Activated CD8-positive, alpha-beta memory T cell treated with anti-CD3 and anti-CD28 coated beads, Interleukin-2, amount 10 ng/mL, durations not matched to agents 7 days and 5 days (primary cell): ENCODE data around the gene HRCT1. TPM values are rescaled to one million over a fixed set of nuclear protein-coding genes. Genes with fewer than 3 reads are reported as not detected.

Experiments
- ATAC-seq: fragments of 150-1000 bp; cut with Tn5 transposase; one replicate; pipeline ENCODE4 v1.10.0; 2021; ENCODE audit warnings: moderate library complexity
- CTCF ChIA-PET: fragments of 350-600 bp; sonication (Branson Sonifier 250); formaldehyde crosslinking; loops from one replicate; lab custom pipeline; 2021; ENCODE audit warnings: antibody characterized with exemption; lab: Charles Lee
- DNase-seq: peaks from one replicate; pipeline ENCODE4 v3.0.0-alpha.2; 2020
- H3K27ac Mint-ChIP-seq: one replicate; pipeline ENCODE4 v1.8.0; 2021; ENCODE audit warnings: mild to moderate bottlenecking, mixed read lengths
- H3K27me3 Mint-ChIP-seq: one replicate; pipeline ENCODE4 v1.8.0; 2021; ENCODE audit warnings: mixed read lengths
- H3K36me3 Mint-ChIP-seq: one replicate; pipeline ENCODE4 v1.8.0; 2021; ENCODE audit warnings: mild to moderate bottlenecking, mixed read lengths
- H3K4me1 Mint-ChIP-seq: one replicate; pipeline ENCODE4 v1.8.0; 2021; ENCODE audit warnings: mixed read lengths
- H3K4me3 Mint-ChIP-seq: one replicate; pipeline ENCODE4 v1.8.0; 2021; ENCODE audit warnings: mild to moderate bottlenecking, moderate library complexity, mixed read lengths
- H3K9me3 Mint-ChIP-seq: one replicate; pipeline ENCODE4 v1.8.0; 2022; ENCODE audit warnings: low read depth, mixed read lengths
- total RNA-seq, 2 experiments: library from RNA; stranded (reverse); gene quantifications; one replicate each; pipeline ENCODE4 v1.2.3, GENCODE V29; 2021

Gene HRCT1
- not detected for total RNA-seq

GRCh38 chr9:35905912-35906679, at the start of gene HRCT1:
Gene HRCT1 (plus strand): TSS chr9:35906202. CDS start chr9:35906288, 86 bp downstream.
- no peaks in the 10 kb centered on the region for H3K9me3 Mint-ChIP-seq
- peaks cover 8% of the 10 kb centered on the region for H3K27me3 Mint-ChIP-seq
- DNase-seq (no peak), ATAC-seq (no peak)
- peaks cover 14% of the 10 kb centered on the region for H3K4me1 Mint-ChIP-seq
- H3K27ac Mint-ChIP-seq: no peak within 1 kb of the TSS
- CTCF ChIA-PET: interaction anchor here (0.8 to 1.3 kb wide), 2 partner anchors 49 to 261 kb away, joined by 3 read pairs; no protein-coding TSS in a partner anchor
- H3K36me3 Mint-ChIP-seq: no peaks in the 10 kb centered on the region
- H3K4me3 Mint-ChIP-seq: no peak within 1 kb of the TSS

GRCh38 chr9:35856206-35856605, 49.8 kb upstream of the HRCT1 start:
- DNase-seq (no peak), ATAC-seq (no peak)
- Mint-ChIP-seq H3K4me3 (no peak overlapping the region), H3K27me3 (no peaks in the 10 kb centered on the region), H3K36me3 (no peaks in the 10 kb centered on the region), H3K4me1 (no peaks in the 10 kb centered on the region), H3K27ac (no peak overlapping the region), H3K9me3 (no peaks in the 10 kb centered on the region)
- CTCF ChIA-PET: interaction anchor here (0.7 kb wide), 1 partner anchor 22 kb away, joined by 3 read pairs; no protein-coding TSS in a partner anchor

GRCh38 chr9:35856882-35857281, 49.1 kb upstream of the HRCT1 start:
- Mint-ChIP-seq H3K36me3 (no peaks in the 10 kb centered on the region), H3K4me1 (no peaks in the 10 kb centered on the region), H3K4me3 (no peak overlapping the region), H3K27me3 (no peaks in the 10 kb centered on the region), H3K9me3 (no peaks in the 10 kb centered on the region), H3K27ac (no peak overlapping the region)
- ATAC-seq (no peak), DNase-seq (no peak)
- CTCF ChIA-PET: interaction anchor here (0.7 to 1.5 kb wide), 2 partner anchors 21 to 31 kb away, joined by 3 to 4 read pairs; no protein-coding TSS in a partner anchor

DNA sequence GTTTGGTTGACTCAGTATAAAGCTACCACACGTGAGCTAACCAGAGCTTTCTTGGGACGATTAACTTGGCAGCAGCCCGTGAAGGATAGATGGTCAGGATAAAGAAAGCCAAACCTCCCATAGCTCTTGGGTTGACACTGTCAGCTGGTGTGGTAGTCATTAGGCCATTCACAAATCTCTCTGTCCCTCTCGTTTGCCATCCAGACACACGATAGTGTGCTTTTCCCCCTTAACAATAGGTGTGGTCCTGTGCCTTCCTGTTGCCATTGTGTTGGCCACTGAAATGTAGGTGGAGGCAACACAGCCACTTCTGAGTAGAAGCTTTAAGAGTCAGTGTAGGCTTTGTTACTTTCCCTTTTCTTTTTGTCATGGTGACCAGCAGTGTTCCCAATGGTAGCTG, 47.5 kb upstream of the HRCT1 start:
- ATAC-seq (no peak), DNase-seq (no peak)
- no peaks in the 10 kb centered on the region for H3K4me1 Mint-ChIP-seq
- H3K9me3 Mint-ChIP-seq: no peaks in the 10 kb centered on the region
- CTCF ChIA-PET: interaction anchor here (1.2 to 1.3 kb wide), 2 partner anchors 68 to 70 kb away, joined by 3 read pairs; no protein-coding TSS in a partner anchor
- no peak overlapping the region for H3K27ac Mint-ChIP-seq
- H3K36me3 Mint-ChIP-seq: no peaks in the 10 kb centered on the region
- no peaks in the 10 kb centered on the region for H3K27me3 Mint-ChIP-seq
- H3K4me3 Mint-ChIP-seq: no peak overlapping the region

- H3K36me3 Mint-ChIP-seq: no peaks in the 10 kb centered on the region
- no peak for ATAC-seq
- no peak overlapping the region for H3K4me3 Mint-ChIP-seq
- H3K27ac Mint-ChIP-seq: no peak overlapping the region
- no peaks in the 10 kb centered on the region for H3K9me3 Mint-ChIP-seq
- no peaks in the 10 kb centered on the region for H3K4me1 Mint-ChIP-seq
- no peaks in the 10 kb centered on the region for H3K27me3 Mint-ChIP-seq
- CTCF ChIA-PET: interaction anchor here (0.9 to 1.3 kb wide), 2 partner anchors 69 to 307 kb away, joined by 3 read pairs; no protein-coding TSS in a partner anchor
- DNase-seq: peak; percentile 40
Measured at GRCh38 chr9:35859310-35859989, 46.6 kb upstream of the HRCT1 start.

DNA sequence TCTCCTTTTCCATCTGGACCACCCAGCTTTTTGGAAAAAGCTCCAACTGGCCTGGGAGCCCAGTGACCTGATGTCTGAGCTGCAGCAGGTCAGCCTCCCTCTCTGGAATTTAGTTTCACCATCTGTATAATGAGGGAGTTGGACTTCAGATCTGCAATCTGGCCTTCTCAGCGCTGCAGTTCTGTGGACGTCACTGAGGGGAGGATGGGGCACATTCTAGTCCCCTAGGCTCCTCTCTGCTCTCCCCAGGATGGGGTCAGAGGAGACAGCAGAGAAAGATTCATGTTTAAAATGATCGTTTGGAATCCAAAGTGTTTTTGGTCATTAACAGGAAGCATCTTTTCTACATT, 46.0 kb upstream of the HRCT1 start:
- ATAC-seq (no peak), DNase-seq (no peak)
- no peaks in the 10 kb centered on the region for H3K9me3 Mint-ChIP-seq
- no peak overlapping the region for H3K4me3 Mint-ChIP-seq
- no peaks in the 10 kb centered on the region for H3K36me3 Mint-ChIP-seq
- CTCF ChIA-PET: interaction anchor here (0.9 kb wide), 1 partner anchor 307 kb away, joined by 3 read pairs; no protein-coding TSS in a partner anchor
- no peaks in the 10 kb centered on the region for H3K4me1 Mint-ChIP-seq
- H3K27me3 Mint-ChIP-seq: no peaks in the 10 kb centered on the region
- no peak overlapping the region for H3K27ac Mint-ChIP-seq

DNA sequence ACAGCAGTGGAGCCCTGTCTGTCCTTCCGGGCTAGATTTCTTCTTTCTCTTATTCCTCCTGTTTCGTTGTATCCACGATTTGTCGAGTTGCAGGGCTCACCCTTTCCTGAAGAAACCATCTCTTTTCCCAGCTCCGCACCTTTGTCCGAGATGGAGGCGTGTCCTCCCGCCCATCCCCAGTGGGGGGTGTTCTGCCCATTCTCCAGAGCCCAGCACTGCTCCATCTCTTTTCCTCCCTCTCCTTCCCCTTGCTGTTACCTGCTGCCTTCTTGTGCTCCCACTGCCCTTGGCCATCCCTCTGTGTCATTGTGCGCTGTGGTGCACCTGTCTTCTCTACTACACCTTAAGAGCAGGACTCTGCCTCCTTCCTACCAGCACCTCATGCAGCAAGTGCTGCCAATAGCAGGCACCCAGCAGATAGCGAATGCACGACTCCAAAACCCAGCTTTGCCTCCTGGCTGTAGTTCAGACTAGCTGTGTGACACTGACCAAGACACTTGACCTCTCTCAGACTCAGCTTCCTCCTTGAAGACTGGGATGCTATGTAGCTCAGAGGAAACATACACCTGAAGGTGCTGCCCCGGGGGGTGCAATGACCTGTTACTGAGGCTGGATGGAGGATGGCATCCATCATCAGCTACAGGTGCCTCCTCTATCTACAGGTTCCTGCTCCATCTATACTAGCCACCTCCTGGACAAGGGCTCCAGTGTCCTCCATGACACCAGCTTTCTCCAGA, 44.7 kb upstream of the HRCT1 start:
- H3K27ac Mint-ChIP-seq: no peak overlapping the region
- no peak overlapping the region for H3K4me3 Mint-ChIP-seq
- no peaks in the 10 kb centered on the region for H3K36me3 Mint-ChIP-seq
- H3K9me3 Mint-ChIP-seq: no peaks in the 10 kb centered on the region
- no peaks in the 10 kb centered on the region for H3K4me1 Mint-ChIP-seq
- CTCF ChIA-PET: interaction anchor here (0.8 to 1.0 kb wide), 2 partner anchors 21 to 64 kb away, joined by 3 to 4 read pairs; no protein-coding TSS in a partner anchor
- peak; percentile 29 for DNase-seq
- no peak for ATAC-seq
- no peaks in the 10 kb centered on the region for H3K27me3 Mint-ChIP-seq

DNA sequence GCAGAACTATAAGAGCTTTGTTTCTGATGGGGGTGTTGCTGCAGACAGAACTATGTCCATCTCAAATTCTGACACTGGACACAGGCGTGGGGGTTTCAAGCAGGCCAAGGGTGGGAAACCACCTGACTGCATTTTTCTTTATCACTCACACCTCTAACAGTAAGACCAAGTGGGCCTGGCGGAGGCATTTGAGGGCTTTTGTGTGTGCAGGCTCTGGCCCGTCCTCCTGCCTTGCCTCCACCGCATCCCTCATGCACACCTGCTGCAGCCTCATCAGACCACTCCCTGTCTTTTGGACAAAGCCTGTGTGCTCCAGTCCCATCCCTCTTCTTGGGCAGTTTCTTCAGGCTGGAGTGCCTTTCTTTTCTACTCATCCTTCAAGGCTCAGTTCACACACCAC, 43.7 kb upstream of the HRCT1 start:
- Mint-ChIP-seq H3K9me3 (no peaks in the 10 kb centered on the region), H3K4me1 (no peaks in the 10 kb centered on the region)
- peak; percentile 18 for DNase-seq

GRCh38 chr9:35863583-35863982, 42.4 kb upstream of the HRCT1 start:
- Mint-ChIP-seq H3K9me3 (no peaks in the 10 kb centered on the region), H3K36me3 (no peaks in the 10 kb centered on the region), H3K4me3 (no peak overlapping the region), H3K27me3 (peaks cover 2% of the 10 kb centered on the region), H3K27ac (no peak overlapping the region), H3K4me1 (no peaks in the 10 kb centered on the region)
- DNase-seq (peak; percentile 18), ATAC-seq (no peak)
- CTCF ChIA-PET: interaction anchor here (1.0 to 2.0 kb wide), 3 partner anchors 18 to 74 kb away, joined by 3 to 7 read pairs (median 3); no protein-coding TSS in a partner anchor

More for the DNA sequence above, 43.7 kb upstream of the HRCT1 start:
- Mint-ChIP-seq H3K4me3 (no peak overlapping the region), H3K27ac (no peak overlapping the region), H3K36me3 (no peaks in the 10 kb centered on the region), H3K27me3 (peaks cover 2% of the 10 kb centered on the region)
- ATAC-seq: no peak
- CTCF ChIA-PET: no interaction called here

- Mint-ChIP-seq H3K9me3 (no peaks in the 10 kb centered on the region), H3K36me3 (no peaks in the 10 kb centered on the region), H3K27me3 (peaks cover 2% of the 10 kb centered on the region), H3K27ac (no peak overlapping the region), H3K4me3 (no peak overlapping the region), H3K4me1 (no peaks in the 10 kb centered on the region)
- CTCF ChIA-PET: interaction anchor here (2.0 kb wide), 1 partner anchor 17 kb away, joined by 7 read pairs; no protein-coding TSS in a partner anchor
- no peak for DNase-seq
- no peak for ATAC-seq
Measured at GRCh38 chr9:35864695-35865255, 41.2 kb upstream of the HRCT1 start.

DNA sequence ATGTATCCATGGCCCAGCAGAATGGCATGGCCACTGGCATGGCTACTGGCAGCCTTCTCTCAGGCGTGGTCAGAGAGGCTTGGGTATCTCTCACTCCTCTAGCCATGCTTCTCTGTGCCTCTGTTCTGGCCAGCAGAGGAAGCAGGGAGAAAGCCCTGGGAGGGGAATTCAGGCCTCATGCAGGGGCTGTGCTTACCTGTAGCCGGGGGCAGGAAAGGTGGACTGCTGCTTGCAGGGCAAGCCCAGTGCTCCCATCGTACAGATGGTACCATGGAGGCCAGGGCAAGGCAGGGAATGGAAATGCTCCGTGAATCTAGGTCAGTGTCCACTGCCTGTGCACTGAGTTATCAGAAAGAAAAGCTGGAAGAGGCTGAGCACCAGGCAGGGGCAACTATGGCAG, 38.5 kb upstream of the HRCT1 start:
- DNase-seq (peak; percentile 22), ATAC-seq (no peak)
- H3K27ac Mint-ChIP-seq: no peak overlapping the region
- H3K4me1 Mint-ChIP-seq: no peaks in the 10 kb centered on the region
- H3K27me3 Mint-ChIP-seq: peaks cover 2% of the 10 kb centered on the region
- CTCF ChIA-PET: no interaction called here
- H3K36me3 Mint-ChIP-seq: no peaks in the 10 kb centered on the region
- H3K4me3 Mint-ChIP-seq: no peak overlapping the region
- H3K9me3 Mint-ChIP-seq: no peaks in the 10 kb centered on the region

- H3K27ac Mint-ChIP-seq: no peak overlapping the region
- no peaks in the 10 kb centered on the region for H3K9me3 Mint-ChIP-seq
- H3K36me3 Mint-ChIP-seq: no peaks in the 10 kb centered on the region
- no peaks in the 10 kb centered on the region for H3K4me1 Mint-ChIP-seq
- ATAC-seq: no peak
- CTCF ChIA-PET: interaction anchor here (2.6 kb wide), 1 partner anchor 13 kb away, joined by 11 read pairs; no protein-coding TSS in a partner anchor
- H3K27me3 Mint-ChIP-seq: peaks cover 2% of the 10 kb centered on the region
- no peak overlapping the region for H3K4me3 Mint-ChIP-seq
- DNase-seq: no peak
Measured at GRCh38 chr9:35868933-35869332, 37.1 kb upstream of the HRCT1 start.
